K562 (cell line): ENCODE results near the gene ACSF3. TPM values are rescaled to one million over a fixed set of nuclear protein-coding genes. Genes with fewer than 3 reads are reported as not detected.
A peak's percentile ranks its signal among the peaks of the same experiment; 100 is the strongest.

Source experiments
- ARID3A ChIP-seq: IDR thresholded peaks from 2 replicates; pipeline ENCODE4 v1.6.1; 2012; ENCODE audit warnings: low read depth, low read length, improper control_type of control experiment, borderline replicate concordance
- CBX3 ChIP-seq, 2 experiments: IDR thresholded peaks; 1 replicate in 1 of 2; 2 replicates in 1 of 2; pipeline ENCODE4 v1.6.1; 2012; ENCODE audit warnings: inconsistent platforms in 2 of 2, low read length in 2 of 2, borderline replicate concordance in 1 of 2, control low read depth in 1 of 2
- CXXC5 ChIP-seq: fragments of 250-450 bp; sonication (Bioruptor Pico); IDR thresholded peaks from 2 replicates; pipeline ENCODE4 v1.8.0; 2022; ENCODE audit warnings: inconsistent platforms, mild to moderate bottlenecking, moderate library complexity
- DMBX1 ChIP-seq: fragments of 250-450 bp; sonication (Bioruptor Pico); IDR thresholded peaks from 2 replicates; pipeline ENCODE4 v1.8.0; 2022; ENCODE audit warnings: inconsistent platforms, mild to moderate bottlenecking, moderate library complexity, borderline replicate concordance
- ELF4 ChIP-seq: fragments of 450-650 bp; formaldehyde crosslinking; IDR thresholded peaks from 2 replicates; pipeline ENCODE4 v1.4.0; 2022; ENCODE audit warnings: missing genetic modification characterization
- FOXJ2 ChIP-seq: fragments of 200-800 bp; sonication (Bioruptor generic); IDR thresholded peaks from 2 replicates; pipeline ENCODE4 v1.6.1; 2016; ENCODE audit warnings: missing genetic modification characterization, missing compliant biosample characterization
- FOXJ3 ChIP-seq: sonication (generic); formaldehyde crosslinking; IDR thresholded peaks from 2 replicates; pipeline ENCODE4 v1.4.0; 2020; ENCODE audit warnings: mild to moderate bottlenecking, missing genetic modification reagents
- GABPB1 ChIP-seq: sonication (generic); formaldehyde crosslinking; IDR thresholded peaks from 2 replicates; pipeline ENCODE4 v1.8.0; 2022; ENCODE audit warnings: mild to moderate bottlenecking, missing genetic modification reagents
- GABPB2 ChIP-seq: fragments of 250-450 bp; sonication (Bioruptor Pico); conservative IDR thresholded peaks from 2 replicates; pipeline ENCODE4 v1.5.1; 2021; ENCODE audit warnings: mild to moderate bottlenecking
- HES1 ChIP-seq: fragments of 450-650 bp; IDR thresholded peaks from 2 replicates; pipeline ENCODE4 v1.6.1; 2016; ENCODE audit warnings: low read depth, mild to moderate bottlenecking, moderate library complexity
- HEY1 ChIP-seq: fragments of 250-450 bp; sonication (Bioruptor Pico); IDR thresholded peaks from 2 replicates; pipeline ENCODE4 v1.5.0; 2020; ENCODE audit warnings: mild to moderate bottlenecking, moderate library complexity, borderline replicate concordance
- HIVEP1 ChIP-seq: fragments of 250-450 bp; sonication (Bioruptor Pico); IDR thresholded peaks from 2 replicates; pipeline ENCODE4 v1.4.0; 2020; ENCODE audit warnings: mild to moderate bottlenecking
- IRF9 ChIP-seq: fragments of 450-650 bp; IDR thresholded peaks from 2 replicates; pipeline ENCODE4 v1.6.1; 2016; ENCODE audit warnings: missing biosample characterization, missing genetic modification characterization
- MAFK ChIP-seq: IDR thresholded peaks from 2 replicates; pipeline ENCODE4 v1.6.1; 2011; ENCODE audit warnings: low read length, improper control_type of control experiment
- MAZ ChIP-seq, 2 experiments: fragments of 450-650 bp in 1 of 2; sonication (generic) in 1 of 2; formaldehyde crosslinking; IDR thresholded peaks in 1 of 2; conservative IDR thresholded peaks in 1 of 2; 2 replicates each; pipeline versions ENCODE4 v1.4.0 to v1.5.0; 2020; ENCODE audit warnings: mild to moderate bottlenecking in 1 of 2, missing genetic modification reagents in 1 of 2
- MYC ChIP-seq, 2 experiments: fragments of 250-450 bp in 1 of 2; sonication (Bioruptor Pico) in 1 of 2; IDR thresholded peaks; 2 replicates each; pipeline versions ENCODE4 v1.5.1 to v1.6.1; 2012 to 2021; ENCODE audit warnings: low read depth in 2 of 2, borderline replicate concordance in 1 of 2, improper control_type of control experiment in 1 of 2, low read length in 1 of 2, mild to moderate bottlenecking in 1 of 2, moderate library complexity in 1 of 2
- NR2C1 ChIP-seq, 2 experiments: fragments of 450-650 bp; IDR thresholded peaks; 2 replicates each; pipeline ENCODE4 v1.6.1; 2017; ENCODE audit warnings: mild to moderate bottlenecking in 2 of 2, antibody characterized with exemption in 1 of 2, inconsistent platforms in 1 of 2, missing compliant biosample characterization in 1 of 2, missing genetic modification characterization in 1 of 2
- SIX5 ChIP-seq, 2 experiments: IDR thresholded peaks; 2 replicates each; pipeline ENCODE4 v1.6.1; 2011; ENCODE audit warnings: low read length in 2 of 2, borderline replicate concordance in 1 of 2, low read depth in 1 of 2, mild to moderate bottlenecking in 1 of 2, moderate library complexity in 1 of 2; ENCODE audit not compliant: insufficient read depth in 1 of 2
- SP1 ChIP-seq: sonication (generic); formaldehyde crosslinking; IDR thresholded peaks from 2 replicates; pipeline ENCODE4 v1.8.1; 2022; ENCODE audit warnings: mild to moderate bottlenecking, missing genetic modification reagents
- TCF7L2 ChIP-seq: fragments of 150-350 bp; IDR thresholded peaks from 2 replicates; pipeline ENCODE4 v1.6.1; 2016; ENCODE audit warnings: low read depth, mild to moderate bottlenecking, low read length, moderate library complexity
- ZBTB12 ChIP-seq: fragments of 250-450 bp; sonication (Bioruptor Pico); IDR thresholded peaks from 2 replicates; pipeline ENCODE4 v1.4.0; 2020
- ZNF12 ChIP-seq: sonication (generic); formaldehyde crosslinking; IDR thresholded peaks from 2 replicates; pipeline ENCODE4 v1.4.0; 2020; ENCODE audit warnings: mild to moderate bottlenecking, missing genetic modification reagents
- ZNF3 ChIP-seq: fragments of 250-450 bp; sonication (Bioruptor Pico); IDR thresholded peaks from 2 replicates; pipeline ENCODE4 v1.5.0; 2021; ENCODE audit warnings: mild to moderate bottlenecking, moderate library complexity
- ZNF696 ChIP-seq: fragments of 250-450 bp; sonication (Bioruptor Pico); conservative IDR thresholded peaks from 2 replicates; pipeline ENCODE4 v1.4.0; 2020; ENCODE audit warnings: mild to moderate bottlenecking, moderate library complexity
- polyA plus RNA-seq, 8 experiments: library from polyadenylated mRNA; depleted of rRNA in 4 of 8; stranded (reverse) in 5 of 8; unstranded in 3 of 8; fragments of >200 nt; fragmentation: Nextera tagmentation in 2 of 8; fragmentation: Illumina TruSeq in 1 of 8; extraction: Ambion mirVana in 2 of 8; extraction: Trizol in 1 of 8; gene quantifications; 2 replicates each; pipeline versions ENCODE4 v1.2.1 to v1.2.3, GENCODE V29; 2011 to 2014; ENCODE audit warnings: inconsistent platforms in 1 of 8, missing spikeins in 1 of 8
- total RNA-seq, 7 experiments: library from RNA; depleted of rRNA in 6 of 7; stranded (reverse); fragments of >200 nt in 6 of 7; fragmentation: Illumina TruSeq in 2 of 7; extraction: Trizol in 2 of 7; gene quantifications; 2 replicates each; pipeline versions ENCODE4 v1.2.1 to v1.2.3, GENCODE V29; 2011 to 2021; ENCODE audit warnings: low replicate concordance in 1 of 7

ACSF3 gene
- total and polyA plus RNA-seq, 9 of the 15 experiments (the other 6 are each of a cell fraction or from before 2014, with no cell fraction given), result 0.77 to 32.8 (median 14.7) TPM

- no peak for TF ChIP-seq FOXJ2 (tag)
- TF ChIP-seq ZNF12, result no peak
- TF ChIP-seq CBX3 (IDR thresholded peaks at IDR 0.05; ENCODE audit: borderline replicate concordance in 1 of 2, low read length in 2 of 2), result no peak
- TF ChIP-seq CXXC5 (CRISPR knock-in tag), result peak; percentile 76
- TF ChIP-seq HEY1 (CRISPR knock-in tag), result no peak
- peak; percentile 68; the same call in 1 of the 2 replicates for TF ChIP-seq ZBTB12 (CRISPR knock-in tag)
- no peak for TF ChIP-seq ARID3A
- no peak for TF ChIP-seq GABPB2
- TF ChIP-seq IRF9 (tag), result no peak
- no peak for TF ChIP-seq HIVEP1
- TF ChIP-seq FOXJ3 (CRISPR knock-in tag), result no peak
- no peak for TF ChIP-seq SIX5 (IDR thresholded peaks at IDR 0.05; ENCODE audit: borderline replicate concordance in 1 of 2, insufficient read depth in 1 of 2, low read depth in 1 of 2, low read length in 2 of 2)
- no peak for TF ChIP-seq ZNF696 (CRISPR knock-in tag)
- no peak for TF ChIP-seq TCF7L2
- no peak for TF ChIP-seq DMBX1 (CRISPR knock-in tag)
- TF ChIP-seq HES1, result peak; percentile 60; the same call in 1 of the 2 replicates
- TF ChIP-seq GABPB1, result peak; percentile 88
- no peak for TF ChIP-seq MAZ (CRISPR knock-in tag; conservative IDR thresholded peaks at IDR 0.05 in 1 of 2, IDR thresholded peaks at IDR 0.05 in 1 of 2)
- TF ChIP-seq SP1 (CRISPR knock-in tag), result no peak
- TF ChIP-seq MYC (IDR thresholded peaks at IDR 0.05; ENCODE audit: low read depth, low read length), result peak; percentile 81
- no peak for TF ChIP-seq MYC (CRISPR knock-in tag; IDR thresholded peaks at IDR 0.05; ENCODE audit: borderline replicate concordance, low read depth)
- TF ChIP-seq ZNF3 (CRISPR knock-in tag), result no peak
- TF ChIP-seq MAFK, result no peak
- TF ChIP-seq NR2C1 (IDR thresholded peaks at IDR 0.05), result peak; percentile 26; the same call in 1 of the 2 replicates
- TF ChIP-seq NR2C1 (tag; IDR thresholded peaks at IDR 0.05), result peak; percentile 59
- 0 out of 2 replicates have a peak, but pooled peaks have one; percentile 38 for TF ChIP-seq ELF4 (CRISPR knock-in tag)
Measured at GRCh38 chr16:89115216-89115861, 21.7 kb downstream of the ACSF3 start (continued).
